ENCODE measurements around the gene KCNE1. TPM values are rescaled to one million over a fixed set of nuclear protein-coding genes. Genes with fewer than 3 reads are reported as not detected.

Gene KCNE1
- total RNA-seq, 2 experiments from 2014 or later = 0.18 to 0.26 TPM

- POLR2A ChIA-PET = no interaction called here
- CTCF ChIA-PET = no interaction called here
- no peak for ATAC-seq
Measured at GRCh38 chr21:34550182-34550799, 38.3 kb upstream of the KCNE1 start.

GRCh38 chr21:34548781-34549376 lies 36.9 kb upstream of the KCNE1 start:
- no peaks in the 10 kb centered on the region for H3K36me3 Mint-ChIP-seq (ENCODE audit: low read depth)
- H3K4me1 Mint-ChIP-seq (ENCODE audit: low read depth) = peaks cover 14% of the 10 kb centered on the region
- no peak for DNase-seq
- no peaks in the 10 kb centered on the region for H3K27me3 Mint-ChIP-seq (ENCODE audit: low read depth)
- H3K27ac Mint-ChIP-seq = no peak overlapping the region
- H3K9me3 Mint-ChIP-seq (ENCODE audit: insufficient read depth) = no peaks in the 10 kb centered on the region
- ATAC-seq = no peak
- H3K4me3 Mint-ChIP-seq = no peak overlapping the region
- CTCF ChIA-PET = interaction anchor here (1.3 kb wide), 1 partner anchor 32 kb away, joined by 3 read pairs; no protein-coding TSS in a partner anchor
- POLR2A ChIA-PET = no interaction called here

More at GRCh38 chr21:34550182-34550799, 38.3 kb upstream of the KCNE1 start:
- H3K27me3 Mint-ChIP-seq (ENCODE audit: low read depth) = no peaks in the 10 kb centered on the region
- peaks cover 6% of the 10 kb centered on the region for H3K4me1 Mint-ChIP-seq (ENCODE audit: low read depth)
- no peak overlapping the region for H3K27ac Mint-ChIP-seq
- H3K4me3 Mint-ChIP-seq = no peak overlapping the region
- DNase-seq = no peak
- peaks cover 7% of the 10 kb centered on the region for H3K9me3 Mint-ChIP-seq (ENCODE audit: insufficient read depth)
- peaks cover 4% of the 10 kb centered on the region for H3K36me3 Mint-ChIP-seq (ENCODE audit: low read depth)

GRCh38 chr21:34546542-34546941 lies 34.5 kb upstream of the KCNE1 start:
- Mint-ChIP-seq H3K4me3 (no peak overlapping the region), H3K27me3 (ENCODE audit: low read depth) (no peaks in the 10 kb centered on the region), H3K4me1 (ENCODE audit: low read depth) (peaks cover 14% of the 10 kb centered on the region), H3K27ac (no peak overlapping the region), H3K9me3 (ENCODE audit: insufficient read depth) (no peaks in the 10 kb centered on the region), H3K36me3 (ENCODE audit: low read depth) (no peaks in the 10 kb centered on the region)
- DNase-seq = no peak
- ChIA-PET CTCF (no interaction called here), POLR2A (no interaction called here)
- no peak for ATAC-seq

GRCh38 chr21:34545079-34545884 lies 33.3 kb upstream of the KCNE1 start:
- ATAC-seq (no peak), DNase-seq (no peak)
- Mint-ChIP-seq H3K9me3 (ENCODE audit: insufficient read depth) (no peaks in the 10 kb centered on the region), H3K4me1 (ENCODE audit: low read depth) (peaks cover 14% of the 10 kb centered on the region), H3K4me3 (no peak overlapping the region), H3K36me3 (ENCODE audit: low read depth) (no peaks in the 10 kb centered on the region), H3K27ac (no peak overlapping the region), H3K27me3 (ENCODE audit: low read depth) (no peaks in the 10 kb centered on the region)
- CTCF ChIA-PET = no interaction called here
- POLR2A ChIA-PET = no interaction called here

GRCh38 chr21:34544032-34544496 lies 32.1 kb upstream of the KCNE1 start:
- DNase-seq = peak; percentile 40
- ChIA-PET CTCF (interaction anchor here (1.1 to 1.5 kb wide), 5 partner anchors 9 to 33 kb away, joined by 3 to 5 read pairs (median 3); no protein-coding TSS in a partner anchor), POLR2A (no interaction called here)
- Mint-ChIP-seq H3K4me1 (ENCODE audit: low read depth) (peaks cover 14% of the 10 kb centered on the region), H3K27ac (no peak overlapping the region), H3K36me3 (ENCODE audit: low read depth) (no peaks in the 10 kb centered on the region), H3K27me3 (ENCODE audit: low read depth) (no peaks in the 10 kb centered on the region), H3K9me3 (ENCODE audit: insufficient read depth) (no peaks in the 10 kb centered on the region), H3K4me3 (no peak overlapping the region)
- ATAC-seq = no peak

- ATAC-seq (no peak), DNase-seq (no peak)
- H3K4me3 Mint-ChIP-seq = no peak overlapping the region
- CTCF ChIA-PET = interaction anchor here (0.8 to 1.4 kb wide), 5 partner anchors 9 to 175 kb away, joined by 3 to 5 read pairs (median 3); no protein-coding TSS in a partner anchor
- no peaks in the 10 kb centered on the region for H3K36me3 Mint-ChIP-seq (ENCODE audit: low read depth)
- no peaks in the 10 kb centered on the region for H3K27me3 Mint-ChIP-seq (ENCODE audit: low read depth)
- peaks cover 14% of the 10 kb centered on the region for H3K4me1 Mint-ChIP-seq (ENCODE audit: low read depth)
- POLR2A ChIA-PET = no interaction called here
- no peaks in the 10 kb centered on the region for H3K9me3 Mint-ChIP-seq (ENCODE audit: insufficient read depth)
- H3K27ac Mint-ChIP-seq = no peak overlapping the region
Measured at GRCh38 chr21:34543017-34543416, 31.0 kb upstream of the KCNE1 start.

- ChIA-PET CTCF (no interaction called here), POLR2A (no interaction called here)
- H3K36me3 Mint-ChIP-seq (ENCODE audit: low read depth) = no peaks in the 10 kb centered on the region
- no peaks in the 10 kb centered on the region for H3K27me3 Mint-ChIP-seq (ENCODE audit: low read depth)
- DNase-seq (no peak), ATAC-seq (no peak)
- H3K4me3 Mint-ChIP-seq = no peak overlapping the region
- no peaks in the 10 kb centered on the region for H3K9me3 Mint-ChIP-seq (ENCODE audit: insufficient read depth)
- no peak overlapping the region for H3K27ac Mint-ChIP-seq
- H3K4me1 Mint-ChIP-seq (ENCODE audit: low read depth) = peaks cover 8% of the 10 kb centered on the region
Measured at GRCh38 chr21:34540206-34540605, 28.2 kb upstream of the KCNE1 start.

GRCh38 chr21:34537838-34538237 lies 25.8 kb upstream of the KCNE1 start:
- ChIA-PET CTCF (interaction anchor here (1.7 kb wide), 1 partner anchor 16 kb away, joined by 3 read pairs; no protein-coding TSS in a partner anchor), POLR2A (no interaction called here)
- H3K27me3 Mint-ChIP-seq (ENCODE audit: low read depth) = no peaks in the 10 kb centered on the region
- ATAC-seq (no peak), DNase-seq (no peak)
- peaks cover 13% of the 10 kb centered on the region for H3K4me1 Mint-ChIP-seq (ENCODE audit: low read depth)
- no peak overlapping the region for H3K27ac Mint-ChIP-seq
- no peaks in the 10 kb centered on the region for H3K9me3 Mint-ChIP-seq (ENCODE audit: insufficient read depth)
- H3K4me3 Mint-ChIP-seq = no peak overlapping the region
- H3K36me3 Mint-ChIP-seq (ENCODE audit: low read depth) = no peaks in the 10 kb centered on the region

- peaks cover 13% of the 10 kb centered on the region for H3K4me1 Mint-ChIP-seq (ENCODE audit: low read depth)
- CTCF ChIA-PET = no interaction called here
- no peak for ATAC-seq
- H3K9me3 Mint-ChIP-seq (ENCODE audit: insufficient read depth) = no peaks in the 10 kb centered on the region
- no peak overlapping the region for H3K4me3 Mint-ChIP-seq
- POLR2A ChIA-PET = no interaction called here
- no peaks in the 10 kb centered on the region for H3K36me3 Mint-ChIP-seq (ENCODE audit: low read depth)
- H3K27ac Mint-ChIP-seq = no peak overlapping the region
- no peak for DNase-seq
- H3K27me3 Mint-ChIP-seq (ENCODE audit: low read depth) = no peaks in the 10 kb centered on the region
Measured at GRCh38 chr21:34536820-34537219, 24.8 kb upstream of the KCNE1 start.

- no peaks in the 10 kb centered on the region for H3K27me3 Mint-ChIP-seq (ENCODE audit: low read depth)
- POLR2A ChIA-PET = no interaction called here
- ATAC-seq = no peak
- no peaks in the 10 kb centered on the region for H3K9me3 Mint-ChIP-seq (ENCODE audit: insufficient read depth)
- peaks cover 13% of the 10 kb centered on the region for H3K4me1 Mint-ChIP-seq (ENCODE audit: low read depth)
- H3K36me3 Mint-ChIP-seq (ENCODE audit: low read depth) = no peaks in the 10 kb centered on the region
- no peak for DNase-seq
- no peak overlapping the region for H3K27ac Mint-ChIP-seq
- CTCF ChIA-PET = no interaction called here
- no peak overlapping the region for H3K4me3 Mint-ChIP-seq
Measured at GRCh38 chr21:34536311-34536710, 24.3 kb upstream of the KCNE1 start.

GRCh38 chr21:34535886-34536285 lies 23.9 kb upstream of the KCNE1 start:
- Mint-ChIP-seq H3K36me3 (ENCODE audit: low read depth) (no peaks in the 10 kb centered on the region), H3K9me3 (ENCODE audit: insufficient read depth) (no peaks in the 10 kb centered on the region), H3K27ac (no peak overlapping the region), H3K4me3 (no peak overlapping the region), H3K4me1 (ENCODE audit: low read depth) (peaks cover 13% of the 10 kb centered on the region), H3K27me3 (ENCODE audit: low read depth) (no peaks in the 10 kb centered on the region)
- ATAC-seq (no peak), DNase-seq (no peak)
- ChIA-PET CTCF (no interaction called here), POLR2A (no interaction called here)

GRCh38 chr21:34534522-34534921 lies 22.5 kb upstream of the KCNE1 start:
- no peak for DNase-seq
- Mint-ChIP-seq H3K9me3 (ENCODE audit: insufficient read depth) (no peaks in the 10 kb centered on the region), H3K4me1 (ENCODE audit: low read depth) (peaks cover 13% of the 10 kb centered on the region), H3K36me3 (ENCODE audit: low read depth) (no peaks in the 10 kb centered on the region), H3K27ac (no peak overlapping the region), H3K27me3 (ENCODE audit: low read depth) (no peaks in the 10 kb centered on the region), H3K4me3 (no peak overlapping the region)
- POLR2A ChIA-PET = no interaction called here
- CTCF ChIA-PET = interaction anchor here (0.9 to 1.5 kb wide), 2 partner anchors 9 to 17 kb away, joined by 3 to 5 read pairs; no protein-coding TSS in a partner anchor
- no peak for ATAC-seq
